Stromal cell of bone marrow (primary cell): ENCODE data around the gene SLC26A8.
"Not testable (repeated sequence)": the region's sequence is repeated elsewhere in the genome, so short reads cannot be mapped to it uniquely, and the experiment has no call there.

Source experiments
- DNase-seq: peaks from one replicate; pipeline ENCODE4 v3.0.0-alpha.2; 2012; ENCODE audit warnings: low read depth

Gene SLC26A8

GRCh38 chr6:35941170-35941569, 83.3 kb downstream of the SLC26A8 start:
- not testable (repeated sequence) for DNase-seq

GRCh38 chr6:35940014-35940413, 84.4 kb downstream of the SLC26A8 start:
- DNase-seq, result not testable (repeated sequence)

GRCh38 chr6:35939259-35939658, 85.2 kb downstream of the SLC26A8 start:
- DNase-seq, result not testable (repeated sequence)

GRCh38 chr6:35936681-35937359, 87.6 kb downstream of the SLC26A8 start:
- no peak for DNase-seq

GRCh38 chr6:35935469-35935868, 89.0 kb downstream of the SLC26A8 start:
- no peak for DNase-seq

- no peak for DNase-seq
Observed at GRCh38 chr6:35933844-35934243, 90.6 kb downstream of the SLC26A8 start.

GRCh38 chr6:35931873-35932272, 92.6 kb downstream of the SLC26A8 start:
- not testable (repeated sequence) for DNase-seq

GRCh38 chr6:35931120-35931561, 93.3 kb downstream of the SLC26A8 start:
- DNase-seq, result no peak

- DNase-seq, result no peak
Observed at GRCh38 chr6:35929601-35930000, 94.8 kb downstream of the SLC26A8 start.

GRCh38 chr6:35926509-35927215, 97.8 kb downstream of the SLC26A8 start:
- DNase-seq, result no peak

GRCh38 chr6:35925961-35926360, 98.5 kb downstream of the SLC26A8 start:
- no peak for DNase-seq

- no peak for DNase-seq
Observed at GRCh38 chr6:35924146-35924545, 100.3 kb downstream of the SLC26A8 start.

GRCh38 chr6:35922139-35922554, 102.3 kb downstream of the SLC26A8 start:
- DNase-seq, result no peak

- DNase-seq, result peak; percentile 61
Observed at GRCh38 chr6:35920793-35921732, 103.4 kb downstream of the SLC26A8 start, which contains the start of gene SRPK1. SRPK1 (minus strand) TSS chr6:35921098; CDS start chr6:35921056, 42 bp downstream.

- DNase-seq, result peak; percentile 33
Observed at GRCh38 chr6:35919827-35920751, 104.4 kb downstream of the SLC26A8 start.

- DNase-seq, result no peak
Observed at GRCh38 chr6:35919085-35919826, 105.2 kb downstream of the SLC26A8 start.

- DNase-seq, result not testable (repeated sequence)
Observed at GRCh38 chr6:35916893-35917292, 107.5 kb downstream of the SLC26A8 start.

GRCh38 chr6:35916056-35916455, 108.4 kb downstream of the SLC26A8 start:
- no peak for DNase-seq

GRCh38 chr6:35914536-35914935, 109.9 kb downstream of the SLC26A8 start:
- DNase-seq, result no peak

GRCh38 chr6:35911871-35912653, 112.4 kb downstream of the SLC26A8 start:
- no peak for DNase-seq
